HG03064 (cell line): ENCODE data around the gene RTEL1.
"Not testable (repeated sequence)": the region's sequence is repeated elsewhere in the genome, so short reads cannot be mapped to it uniquely, and the experiment has no call there.

Experiments used
- ATAC-seq: cut with Tn5 transposase; IDR thresholded peaks from one replicate; pipeline ENCODE4 v1.9.1; 2021; ENCODE audit warnings: low read depth; ENCODE audit not compliant: unreplicated experiment

Gene RTEL1

GRCh38 chr20:63657937-63658748 is at the start of gene RTEL1:
Gene RTEL1 (plus strand): TSS chr20:63658312. CDS start chr20:63659403, 1,091 bp downstream.
- peak; percentile 82 for ATAC-seq

- ATAC-seq, result no peak
Observed at GRCh38 chr20:63610581-63611435, 47.3 kb upstream of the RTEL1 start.

- ATAC-seq, result no peak
Observed at GRCh38 chr20:63611646-63612045, 46.5 kb upstream of the RTEL1 start.

- no peak for ATAC-seq
Observed at GRCh38 chr20:63612276-63612931, 45.7 kb upstream of the RTEL1 start.

GRCh38 chr20:63613863-63614594 is 44.1 kb upstream of the RTEL1 start:
- not testable (repeated sequence) for ATAC-seq

GRCh38 chr20:63617092-63617875 is 40.8 kb upstream of the RTEL1 start:
- ATAC-seq, result no peak

- ATAC-seq, result no peak
Observed at GRCh38 chr20:63617876-63618265, 40.2 kb upstream of the RTEL1 start.

GRCh38 chr20:63618291-63618980 is 39.7 kb upstream of the RTEL1 start:
- ATAC-seq, result no peak

- no peak for ATAC-seq
Observed at GRCh38 chr20:63619086-63619485, 39.0 kb upstream of the RTEL1 start.

- ATAC-seq, result no peak
Observed at GRCh38 chr20:63619505-63619904, 38.6 kb upstream of the RTEL1 start.

- no peak for ATAC-seq
Observed at GRCh38 chr20:63620991-63621390, 37.1 kb upstream of the RTEL1 start.

GRCh38 chr20:63622096-63622495 is 36.0 kb upstream of the RTEL1 start:
- no peak for ATAC-seq

GRCh38 chr20:63622732-63623131 is 35.4 kb upstream of the RTEL1 start:
- no peak for ATAC-seq

GRCh38 chr20:63624486-63624885 is 33.6 kb upstream of the RTEL1 start:
- no peak for ATAC-seq

GRCh38 chr20:63625771-63626423 is 32.2 kb upstream of the RTEL1 start:
- ATAC-seq, result no peak

- peak; percentile 37 for ATAC-seq
Observed at GRCh38 chr20:63626424-63627128, 31.5 kb upstream of the RTEL1 start, which contains the start of gene GMEB2. Gene GMEB2 (minus strand): TSS chr20:63627101. CDS start chr20:63619397, 7,704 bp downstream.

GRCh38 chr20:63627129-63627750 is 30.9 kb upstream of the RTEL1 start:
- peak; percentile 61 for ATAC-seq
